Brain microvascular endothelial cell (primary cell): ENCODE measurements around the gene CHRNE.
"Not testable (repeated sequence)": the region's sequence is repeated elsewhere in the genome, so short reads cannot be mapped to it uniquely, and the experiment has no call there.

Experiments
- DNase-seq: peaks from one replicate; pipeline ENCODE4 v3.0.0-alpha.2; 2020
- H3K27ac ChIP-seq: fragments of 250-450 bp; sonication (Bioruptor Pico); 2 replicates; pipeline ENCODE4 v1.5.1; 2020; ENCODE audit warnings: mild to moderate bottlenecking, moderate library complexity
- H3K27me3 ChIP-seq: fragments of 250-450 bp; sonication (Bioruptor Pico); replicated peaks from 2 replicates; pipeline ENCODE4 v1.5.1; 2020; ENCODE audit warnings: mild to moderate bottlenecking
- H3K36me3 ChIP-seq: fragments of 250-450 bp; sonication (Bioruptor Pico); replicated peaks from 2 replicates; pipeline ENCODE4 v1.5.1; 2020; ENCODE audit warnings: mild to moderate bottlenecking
- H3K4me3 ChIP-seq: 2 replicates; pipeline ENCODE4 v1.5.1; 2011; ENCODE audit warnings: low read depth, mild to moderate bottlenecking, control low read depth, low read length, moderate library complexity
- in situ Hi-C: cut with HindIII; loops from 2 replicates; pipeline ENCODE4 v1.10.0; 2017; ENCODE audit warnings: low sequenced_read_pairs, low pct_ligation_motif_present
- TF ChIP-seq, protein P1 (sequence below): IDR thresholded peaks from 2 replicates; pipeline ENCODE4 v1.5.1; 2011; ENCODE audit warnings: low read depth, mild to moderate bottlenecking, moderate library complexity, low read length, control low read depth, inconsistent platforms; ENCODE audit errors: missing control alignments

CHRNE gene

DNA sequence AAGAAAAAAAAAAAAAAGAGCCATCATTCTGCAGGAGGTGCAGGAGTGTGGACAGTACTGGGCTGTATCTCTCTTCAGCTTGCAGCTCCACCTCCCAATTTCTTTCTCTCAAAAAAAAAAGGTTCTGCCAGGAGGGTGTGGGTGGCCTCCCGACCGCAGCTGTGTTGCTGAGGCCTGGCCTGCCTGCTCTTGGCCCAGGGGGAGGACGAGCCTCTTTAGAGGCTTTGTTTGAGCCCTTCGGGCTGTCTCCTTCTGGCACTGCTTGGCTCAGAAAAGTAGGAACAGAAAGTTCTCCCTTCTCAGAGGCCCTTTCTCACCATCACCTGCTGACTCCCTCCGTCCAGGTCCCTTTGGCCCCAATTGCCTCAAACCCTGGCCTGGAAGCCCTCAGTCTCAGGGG is 25.8 kb downstream of the CHRNE start:
- Histone ChIP-seq H3K27me3 (no peaks in the 10 kb centered on the region), H3K27ac (no peak overlapping the region), H3K36me3 (peaks cover 7% of the 10 kb centered on the region), H3K4me3 (no peak overlapping the region)
- TF ChIP-seq, protein P1, sequence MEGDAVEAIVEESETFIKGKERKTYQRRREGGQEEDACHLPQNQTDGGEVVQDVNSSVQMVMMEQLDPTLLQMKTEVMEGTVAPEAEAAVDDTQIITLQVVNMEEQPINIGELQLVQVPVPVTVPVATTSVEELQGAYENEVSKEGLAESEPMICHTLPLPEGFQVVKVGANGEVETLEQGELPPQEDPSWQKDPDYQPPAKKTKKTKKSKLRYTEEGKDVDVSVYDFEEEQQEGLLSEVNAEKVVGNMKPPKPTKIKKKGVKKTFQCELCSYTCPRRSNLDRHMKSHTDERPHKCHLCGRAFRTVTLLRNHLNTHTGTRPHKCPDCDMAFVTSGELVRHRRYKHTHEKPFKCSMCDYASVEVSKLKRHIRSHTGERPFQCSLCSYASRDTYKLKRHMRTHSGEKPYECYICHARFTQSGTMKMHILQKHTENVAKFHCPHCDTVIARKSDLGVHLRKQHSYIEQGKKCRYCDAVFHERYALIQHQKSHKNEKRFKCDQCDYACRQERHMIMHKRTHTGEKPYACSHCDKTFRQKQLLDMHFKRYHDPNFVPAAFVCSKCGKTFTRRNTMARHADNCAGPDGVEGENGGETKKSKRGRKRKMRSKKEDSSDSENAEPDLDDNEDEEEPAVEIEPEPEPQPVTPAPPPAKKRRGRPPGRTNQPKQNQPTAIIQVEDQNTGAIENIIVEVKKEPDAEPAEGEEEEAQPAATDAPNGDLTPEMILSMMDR: no peak
- in situ Hi-C loops: no loop called here
- no peak for DNase-seq

DNA sequence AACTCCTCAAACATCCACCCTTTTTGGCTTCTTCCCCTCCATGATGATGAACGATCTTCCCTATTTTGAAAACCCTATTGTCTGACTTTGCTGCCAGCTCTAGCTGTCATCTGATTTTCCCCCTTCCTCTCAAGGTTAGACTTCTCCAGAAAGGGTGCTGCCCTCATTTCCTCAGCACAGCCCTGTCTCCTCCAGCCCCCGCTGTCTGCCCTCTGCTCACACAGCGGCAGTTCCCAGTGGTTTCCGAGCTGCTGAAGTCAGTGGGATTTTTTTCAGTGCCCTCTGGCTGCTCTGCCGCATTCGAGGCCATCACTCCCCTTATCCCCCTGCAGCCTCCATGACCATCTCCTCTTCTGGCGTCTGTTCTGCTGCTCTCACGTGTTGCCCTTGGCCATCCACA is 30.1 kb downstream of the CHRNE start:
- H3K27ac ChIP-seq: no peak overlapping the region
- H3K27me3 ChIP-seq: no peaks in the 10 kb centered on the region
- TF ChIP-seq, protein P1: no peak
- in situ Hi-C loops: no loop called here
- H3K36me3 ChIP-seq: no peaks in the 10 kb centered on the region
- no peak for DNase-seq
- no peak overlapping the region for H3K4me3 ChIP-seq

DNA sequence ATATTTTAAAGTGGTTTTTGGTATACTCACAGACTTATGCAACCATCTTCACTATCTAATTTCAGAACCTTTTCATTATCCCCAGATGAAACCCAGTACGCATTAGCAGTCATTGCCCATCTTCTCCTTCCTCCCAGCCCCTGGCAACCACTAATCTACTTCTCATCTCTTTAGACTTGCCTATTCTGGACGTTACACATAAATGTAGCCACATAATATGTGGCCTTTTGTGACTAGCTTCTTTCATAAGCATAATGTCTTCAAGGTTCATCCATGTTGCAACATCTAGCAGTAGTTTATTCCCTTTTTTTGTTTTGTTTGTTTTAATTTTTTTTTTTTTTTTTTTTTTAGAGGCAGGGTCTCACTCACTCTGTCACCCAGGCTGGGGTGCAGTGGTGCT is 32.0 kb downstream of the CHRNE start:
- in situ Hi-C loops: no loop called here
- no peaks in the 10 kb centered on the region for H3K36me3 ChIP-seq

DNA sequence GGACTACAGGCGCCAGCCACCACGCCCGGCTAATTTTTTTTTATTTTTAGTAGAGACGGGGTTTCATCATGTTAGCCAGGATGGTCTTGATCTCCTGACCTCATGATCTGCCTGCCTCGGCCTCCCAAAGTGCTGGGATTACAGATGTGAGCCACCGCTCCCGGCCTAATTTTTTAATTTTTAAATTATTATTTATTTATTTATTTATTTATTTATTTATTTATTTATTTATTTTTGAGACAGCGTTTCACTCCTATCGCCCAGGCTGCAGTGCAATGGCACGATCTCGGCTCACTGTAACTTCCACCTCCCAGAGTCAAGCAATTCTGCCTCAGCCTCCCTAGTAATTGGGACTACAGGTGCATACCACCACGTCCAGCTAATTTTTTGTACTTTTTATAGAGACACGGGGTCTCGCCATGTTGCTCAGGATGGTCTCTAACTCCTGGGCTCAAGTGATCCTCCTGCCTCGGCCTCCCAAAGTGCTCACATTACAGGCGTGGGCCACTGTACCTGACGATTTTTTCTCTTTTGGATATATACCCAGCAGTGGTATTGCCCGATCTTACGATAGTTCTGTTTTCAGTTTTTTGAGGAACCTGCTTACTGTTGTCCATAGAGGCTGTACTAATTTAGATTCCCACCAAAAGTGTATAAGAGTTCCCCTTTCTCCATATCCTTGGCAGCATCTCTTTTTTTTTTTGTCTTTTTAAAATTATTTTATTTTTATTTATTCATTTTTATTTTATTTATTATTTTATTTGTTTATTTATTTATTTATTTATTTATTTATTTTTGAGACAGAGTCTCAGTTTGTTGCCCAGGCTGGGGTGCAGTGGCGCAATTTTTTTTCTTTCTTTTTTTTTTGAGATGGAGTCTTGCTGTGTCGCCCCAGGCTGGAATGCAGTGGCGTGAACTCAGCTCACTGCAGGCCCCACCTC is 33.6 kb downstream of the CHRNE start:
- DNase-seq, H3K27ac ChIP-seq, H3K27me3 ChIP-seq, in situ Hi-C loops, H3K36me3 ChIP-seq, H3K4me3 ChIP-seq: not testable (repeated sequence)

More for the DNA sequence above, 32.0 kb downstream of the CHRNE start:
- Histone ChIP-seq H3K4me3 (no peak overlapping the region), H3K27me3 (no peaks in the 10 kb centered on the region), H3K27ac (no peak overlapping the region)
- DNase-seq: no peak
- TF ChIP-seq, protein P1: no peak

DNA sequence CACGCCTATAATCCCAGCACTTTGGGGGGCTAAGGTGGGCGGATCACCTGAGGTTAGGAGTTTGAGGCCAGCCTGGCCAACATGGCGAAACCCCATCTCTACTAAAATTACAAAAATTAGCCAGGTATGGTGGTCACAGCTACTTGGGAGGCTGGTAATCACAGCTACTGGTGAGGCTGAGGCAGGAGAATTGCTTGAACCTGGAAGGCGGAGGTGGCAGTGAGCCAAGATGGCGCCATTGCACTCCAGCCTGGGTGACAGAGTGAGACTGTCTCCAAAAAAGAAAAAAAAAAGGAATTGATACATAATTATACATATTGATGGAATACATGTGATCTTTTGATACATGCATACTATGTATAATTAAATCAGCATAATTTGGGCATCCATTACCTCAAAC is 35.4 kb downstream of the CHRNE start:
- H3K27ac ChIP-seq, DNase-seq, in situ Hi-C loops, H3K4me3 ChIP-seq, H3K36me3 ChIP-seq, H3K27me3 ChIP-seq: not testable (repeated sequence)

DNA sequence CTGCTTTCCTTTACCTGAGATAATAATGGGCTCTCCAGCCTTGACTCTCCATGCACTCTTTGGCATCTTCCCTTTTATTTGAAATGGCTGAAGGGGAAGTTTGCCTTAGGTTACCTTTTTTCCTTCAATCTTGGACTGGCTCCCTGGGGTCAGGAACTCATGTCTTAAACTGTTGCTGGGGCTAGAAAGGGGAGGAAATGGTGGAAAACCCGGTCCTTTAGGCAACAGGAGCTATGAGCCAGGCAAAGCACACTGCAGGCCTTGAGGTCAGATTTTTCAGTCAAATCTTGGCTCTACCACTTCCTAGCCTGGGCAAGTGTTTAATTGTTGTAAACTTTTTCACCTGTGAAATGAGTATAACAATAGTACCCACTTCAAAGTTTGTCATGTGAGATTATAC is 39.6 kb downstream of the CHRNE start:
- TF ChIP-seq, protein P1: no peak
- in situ Hi-C loops: no loop called here
- Histone ChIP-seq H3K4me3 (no peak overlapping the region), H3K36me3 (no peaks in the 10 kb centered on the region), H3K27me3 (no peaks in the 10 kb centered on the region), H3K27ac (no peak overlapping the region)
- no peak for DNase-seq

DNA sequence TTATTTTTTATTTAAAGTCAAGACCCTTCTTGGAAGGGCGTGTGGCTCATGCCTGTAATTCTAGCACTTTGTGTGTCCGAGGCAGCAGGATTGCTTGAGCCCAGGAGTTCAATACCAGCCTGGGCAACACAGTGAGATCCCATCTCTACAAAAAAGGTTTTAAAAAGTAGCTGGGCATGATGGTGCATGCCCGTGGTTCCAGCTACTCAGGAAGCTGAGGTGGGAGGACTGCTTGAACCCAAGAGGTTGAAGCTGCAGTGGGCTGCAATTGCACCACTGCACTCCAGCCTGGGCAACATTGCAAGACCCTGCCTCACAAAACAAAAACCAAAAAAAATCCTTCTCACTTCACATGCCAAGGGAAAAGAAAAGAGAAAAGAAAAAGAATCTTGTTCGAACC is 40.2 kb downstream of the CHRNE start:
- Histone ChIP-seq H3K27me3 (no peaks in the 10 kb centered on the region), H3K27ac (no peak overlapping the region), H3K4me3 (no peak overlapping the region), H3K36me3 (no peaks in the 10 kb centered on the region)
- TF ChIP-seq, protein P1: no peak
- DNase-seq: no peak
- in situ Hi-C loops: no loop called here
